RWPE2 (cell line): ENCODE results near the gene B3GNT9.

ENCODE experiments used
- ATAC-seq: fragments of 200-7000 bp; cut with Tn5 transposase; 3 replicates; pipeline ENCODE4 v1.9.1; 2021; ENCODE audit warnings: low read depth
- DNase-seq: peaks from one replicate; pipeline ENCODE4 v3.0.0-alpha.2; 2020; ENCODE audit warnings: low spot score
- H3K27ac ChIP-seq: fragments of 450-650 bp; 2 replicates; pipeline ENCODE4 v1.5.1; 2017; ENCODE audit warnings: mild to moderate bottlenecking; ENCODE audit not compliant: poor library complexity, severe bottlenecking
- H3K27me3 ChIP-seq: fragments of 250-450 bp; sonication (Bioruptor Pico); 2 replicates; pipeline ENCODE4 v1.5.1; 2021; ENCODE audit warnings: mild to moderate bottlenecking, moderate library complexity; ENCODE audit not compliant: insufficient read depth, poor library complexity, severe bottlenecking
- H3K36me3 ChIP-seq: fragments of 250-450 bp; sonication (Bioruptor Pico); 2 replicates; pipeline ENCODE4 v1.5.1; 2020; ENCODE audit warnings: low read depth, mild to moderate bottlenecking, moderate library complexity
- H3K4me1 ChIP-seq: fragments of 250-450 bp; sonication (Bioruptor Pico); 2 replicates; pipeline ENCODE4 v1.5.1; 2021; ENCODE audit warnings: mild to moderate bottlenecking, moderate library complexity; ENCODE audit not compliant: insufficient read depth, poor library complexity, severe bottlenecking
- H3K4me3 ChIP-seq: fragments of 250-450 bp; sonication (Bioruptor Pico); 2 replicates; pipeline ENCODE4 v1.5.1; 2021; ENCODE audit warnings: mild to moderate bottlenecking, moderate library complexity; ENCODE audit not compliant: severe bottlenecking
- H3K9me3 ChIP-seq: fragments of 250-450 bp; sonication (Bioruptor Pico); 2 replicates; pipeline ENCODE4 v1.5.1; 2021; ENCODE audit warnings: mild to moderate bottlenecking, moderate library complexity; ENCODE audit not compliant: severe bottlenecking
- TF ChIP-seq, protein P1 (sequence below): fragments of 450-650 bp; IDR thresholded peaks from one replicate; pipeline ENCODE4 v1.5.1; 2017; ENCODE audit warnings: mild to moderate bottlenecking, moderate library complexity; ENCODE audit not compliant: poor library complexity, severe bottlenecking

The B3GNT9 gene

DNA sequence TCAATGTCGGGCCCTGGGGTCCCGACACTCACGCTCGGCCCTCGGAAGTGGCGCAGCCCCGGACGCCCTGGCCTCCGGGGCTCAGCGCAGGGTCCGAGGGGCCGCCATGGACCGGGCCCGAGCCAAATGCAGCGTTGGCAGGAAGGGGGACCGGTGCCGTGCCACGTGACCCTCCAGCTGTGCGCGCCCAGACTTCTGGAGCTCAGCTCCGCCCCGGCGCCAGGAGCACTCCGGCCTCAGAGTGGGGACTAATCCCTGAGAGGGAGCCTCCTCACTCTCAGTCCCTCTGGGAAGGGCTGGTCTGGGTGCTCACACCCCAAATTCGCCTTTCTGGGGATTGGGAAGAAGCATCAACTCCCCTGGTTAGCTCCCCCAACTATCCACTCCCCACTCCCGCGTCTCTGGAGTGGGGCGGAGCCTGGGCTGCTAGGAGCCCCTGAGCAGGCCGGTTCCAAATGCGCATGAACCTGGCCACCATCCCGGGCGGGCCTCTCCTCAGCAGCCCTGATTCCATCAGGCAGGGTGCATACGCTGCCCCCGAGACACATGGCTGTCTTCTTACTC is at the start of gene B3GNT9:
TSS of gene B3GNT9 (minus strand) at position 166 of the 564 bp plus-strand sequence. CDS start 513 bp downstream, outside the sequence.
- H3K36me3 ChIP-seq, result peaks cover 22% of the 10 kb centered on the region
- no peaks in the 10 kb centered on the region for H3K4me1 ChIP-seq
- H3K27ac ChIP-seq, result peak within 1 kb of the TSS; percentile 42
- H3K27me3 ChIP-seq, result no peaks in the 10 kb centered on the region
- no peaks in the 10 kb centered on the region for H3K9me3 ChIP-seq
- DNase-seq (no peak), ATAC-seq (peak; percentile 67)
- TF ChIP-seq, protein P1, sequence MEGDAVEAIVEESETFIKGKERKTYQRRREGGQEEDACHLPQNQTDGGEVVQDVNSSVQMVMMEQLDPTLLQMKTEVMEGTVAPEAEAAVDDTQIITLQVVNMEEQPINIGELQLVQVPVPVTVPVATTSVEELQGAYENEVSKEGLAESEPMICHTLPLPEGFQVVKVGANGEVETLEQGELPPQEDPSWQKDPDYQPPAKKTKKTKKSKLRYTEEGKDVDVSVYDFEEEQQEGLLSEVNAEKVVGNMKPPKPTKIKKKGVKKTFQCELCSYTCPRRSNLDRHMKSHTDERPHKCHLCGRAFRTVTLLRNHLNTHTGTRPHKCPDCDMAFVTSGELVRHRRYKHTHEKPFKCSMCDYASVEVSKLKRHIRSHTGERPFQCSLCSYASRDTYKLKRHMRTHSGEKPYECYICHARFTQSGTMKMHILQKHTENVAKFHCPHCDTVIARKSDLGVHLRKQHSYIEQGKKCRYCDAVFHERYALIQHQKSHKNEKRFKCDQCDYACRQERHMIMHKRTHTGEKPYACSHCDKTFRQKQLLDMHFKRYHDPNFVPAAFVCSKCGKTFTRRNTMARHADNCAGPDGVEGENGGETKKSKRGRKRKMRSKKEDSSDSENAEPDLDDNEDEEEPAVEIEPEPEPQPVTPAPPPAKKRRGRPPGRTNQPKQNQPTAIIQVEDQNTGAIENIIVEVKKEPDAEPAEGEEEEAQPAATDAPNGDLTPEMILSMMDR, result no peak
- H3K4me3 ChIP-seq, result peak within 1 kb of the TSS; percentile 57

DNA sequence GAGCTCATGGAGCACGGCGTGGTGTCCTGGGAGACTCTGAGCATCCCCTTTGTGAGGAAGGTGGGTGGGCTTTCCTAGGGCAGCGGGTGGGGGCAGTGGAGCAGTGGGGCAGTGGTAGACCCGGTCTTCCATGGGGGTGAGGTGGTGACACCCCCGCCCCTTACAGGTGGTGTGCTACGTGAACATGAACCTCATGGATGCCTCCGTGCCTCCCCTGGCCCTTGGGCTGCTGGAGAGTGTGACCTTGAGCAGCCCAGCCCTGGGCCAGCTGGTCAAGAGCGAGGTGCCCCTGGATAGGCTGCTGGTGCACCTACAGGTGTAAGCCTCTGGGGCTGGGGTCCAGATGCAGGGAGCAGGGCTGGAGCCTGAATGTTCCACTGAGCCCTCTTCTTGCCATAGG is 49.7 kb upstream of the B3GNT9 start:
- H3K9me3 ChIP-seq, result no peaks in the 10 kb centered on the region
- no peaks in the 10 kb centered on the region for H3K27me3 ChIP-seq
- peak overlapping the region; percentile 78 for H3K27ac ChIP-seq
- peak; percentile 61 for DNase-seq
- H3K4me1 ChIP-seq, result peaks cover 6% of the 10 kb centered on the region
- TF ChIP-seq, protein P1, result no peak
- peaks cover 62% of the 10 kb centered on the region for H3K36me3 ChIP-seq
- no peak for ATAC-seq
- peak overlapping the region; percentile 48 for H3K4me3 ChIP-seq

- ATAC-seq (peak; percentile 37), DNase-seq (peak; percentile 64)
- TF ChIP-seq, protein P1, result peak; percentile 80
- H3K4me3 ChIP-seq, result peak overlapping the region; percentile 48
- H3K4me1 ChIP-seq, result peaks cover 6% of the 10 kb centered on the region
- H3K27me3 ChIP-seq, result no peaks in the 10 kb centered on the region
- H3K9me3 ChIP-seq, result no peaks in the 10 kb centered on the region
- peak overlapping the region; percentile 78 for H3K27ac ChIP-seq
- H3K36me3 ChIP-seq, result peaks cover 69% of the 10 kb centered on the region
These were observed 49.0 kb upstream of the B3GNT9 start for GRCh38 chr16:67199808-67200198.

- peak within 1 kb of the TSS; percentile 48 for H3K4me3 ChIP-seq
- TF ChIP-seq, protein P1, result peak; percentile 81
- H3K4me1 ChIP-seq, result peaks cover 6% of the 10 kb centered on the region
- peak within 1 kb of the TSS; percentile 78 for H3K27ac ChIP-seq
- H3K27me3 ChIP-seq, result no peaks in the 10 kb centered on the region
- H3K9me3 ChIP-seq, result no peaks in the 10 kb centered on the region
- no peak for DNase-seq
- H3K36me3 ChIP-seq, result peaks cover 75% of the 10 kb centered on the region
- ATAC-seq, result peak; percentile 73
These were observed 48.4 kb upstream of the B3GNT9 start, which contains the start of gene ELMO3 for GRCh38 chr16:67199011-67199807. Gene ELMO3, plus strand, starts transcription at chr16:67199131. Its CDS starts 196 bp downstream, at chr16:67199327.

- Histone ChIP-seq H3K4me3 (no peak overlapping the region), H3K36me3 (peaks cover 84% of the 10 kb centered on the region), H3K9me3 (no peaks in the 10 kb centered on the region), H3K4me1 (peaks cover 7% of the 10 kb centered on the region), H3K27ac (peak overlapping the region; percentile 78), H3K27me3 (no peaks in the 10 kb centered on the region)
- TF ChIP-seq, protein P1, result peak; percentile 86
- peak; percentile 48 for ATAC-seq
- DNase-seq, result peak; percentile 79
These were observed 47.5 kb upstream of the B3GNT9 start for GRCh38 chr16:67198238-67198734.
